Thyroid gland (tissue), 4 donors: ENCODE measurements around the gene ESYT2.

Experiments used
- POLR2A ChIP-seq, 2 donors: fragments of 450-650 bp; IDR thresholded peaks; one replicate each; pipeline ENCODE4 v1.6.1; 2017; ENCODE audit warnings: antibody characterized with exemption in 2 of 2, mild to moderate bottlenecking in 2 of 2, moderate library complexity in 1 of 2
- TF ChIP-seq, protein P1 (sequence below), 6 experiments: fragments of 200-600 bp in 3 of 6; fragments of 450-650 bp in 3 of 6; sonication (generic) in 3 of 6; IDR thresholded peaks; one replicate each; pipeline ENCODE4 v1.5.1; 2016 to 2019; ENCODE audit warnings: antibody characterized with exemption in 6 of 6, mild to moderate bottlenecking in 2 of 6, inconsistent platforms in 1 of 6, moderate library complexity in 1 of 6

DNA sequence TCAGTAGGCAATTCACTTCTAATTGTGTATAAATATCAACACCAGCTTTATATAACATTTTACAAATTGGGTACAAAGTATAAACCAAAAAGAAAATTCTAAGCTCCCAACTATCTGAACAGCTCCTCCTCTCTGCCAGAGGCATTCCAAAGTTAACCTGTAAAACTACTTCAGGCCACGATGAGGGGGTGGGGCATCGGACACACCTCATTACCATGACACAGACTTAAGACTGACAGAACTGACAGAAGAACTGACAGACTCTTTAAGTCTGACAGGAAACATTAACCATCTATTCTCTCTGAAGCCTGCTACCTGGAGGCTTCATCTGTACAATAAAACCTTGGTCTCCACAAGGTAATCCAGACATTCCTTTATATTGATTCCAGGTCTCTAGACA is 12.3 kb downstream of the ESYT2 start:
- TF ChIP-seq POLR2A (IDR thresholded peaks at IDR 0.05): no peak
- TF ChIP-seq, protein P1, sequence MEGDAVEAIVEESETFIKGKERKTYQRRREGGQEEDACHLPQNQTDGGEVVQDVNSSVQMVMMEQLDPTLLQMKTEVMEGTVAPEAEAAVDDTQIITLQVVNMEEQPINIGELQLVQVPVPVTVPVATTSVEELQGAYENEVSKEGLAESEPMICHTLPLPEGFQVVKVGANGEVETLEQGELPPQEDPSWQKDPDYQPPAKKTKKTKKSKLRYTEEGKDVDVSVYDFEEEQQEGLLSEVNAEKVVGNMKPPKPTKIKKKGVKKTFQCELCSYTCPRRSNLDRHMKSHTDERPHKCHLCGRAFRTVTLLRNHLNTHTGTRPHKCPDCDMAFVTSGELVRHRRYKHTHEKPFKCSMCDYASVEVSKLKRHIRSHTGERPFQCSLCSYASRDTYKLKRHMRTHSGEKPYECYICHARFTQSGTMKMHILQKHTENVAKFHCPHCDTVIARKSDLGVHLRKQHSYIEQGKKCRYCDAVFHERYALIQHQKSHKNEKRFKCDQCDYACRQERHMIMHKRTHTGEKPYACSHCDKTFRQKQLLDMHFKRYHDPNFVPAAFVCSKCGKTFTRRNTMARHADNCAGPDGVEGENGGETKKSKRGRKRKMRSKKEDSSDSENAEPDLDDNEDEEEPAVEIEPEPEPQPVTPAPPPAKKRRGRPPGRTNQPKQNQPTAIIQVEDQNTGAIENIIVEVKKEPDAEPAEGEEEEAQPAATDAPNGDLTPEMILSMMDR (IDR thresholded peaks at IDR 0.05): peak in 1 of 6 experiments; percentile 6
